H1 (cell line): ENCODE data around the gene TAS2R39. TPM values are rescaled to one million over a fixed set of nuclear protein-coding genes. Genes with fewer than 3 reads are reported as not detected.

Experiments used
- CTCF ChIA-PET: fragments of 300-600 bp; sonication (Branson Sonifier 250); formaldehyde crosslinking; loops from one replicate; lab custom pipeline; 2021; ENCODE audit not compliant: partially characterized antibody; lab: Charles Lee
- POLR2A ChIA-PET: fragments of 300-600 bp; sonication (Branson Sonifier 250); formaldehyde crosslinking; loops from one replicate; lab custom pipeline; 2021; ENCODE audit warnings: inconsistent platforms; ENCODE audit not compliant: partially characterized antibody; lab: Charles Lee
- DNase-seq, 2 experiments: peaks; one replicate each; pipeline versions ENCODE4 v3.0.0 to v3.0.0-alpha.2; 2010 to 2022; ENCODE audit warnings: low spot score in 2 of 2, low read depth in 1 of 2, mixed read lengths in 1 of 2
- FAIRE-seq: peaks from 2 replicates; lab custom pipeline; 2011; peaks lifted over from hg19 to GRCh38; lab: Jason Lieb, UNC
- H2AFZ ChIP-seq: 2 replicates; pipeline ENCODE4 v1.8.1; 2012; ENCODE audit warnings: low read length, inconsistent platforms
- H2AK5ac ChIP-seq: 2 replicates; pipeline ENCODE4 v1.6.1; 2013; ENCODE audit warnings: low read depth, low read length
- H2BK120ac ChIP-seq: replicated peaks from 2 replicates; pipeline ENCODE3; 2013; ENCODE audit warnings: low read depth, low read length, inconsistent platforms
- H2BK12ac ChIP-seq: 2 replicates; pipeline ENCODE4 v1.6.1; 2013; ENCODE audit warnings: low read depth, low read length
- H2BK15ac ChIP-seq: 2 replicates; pipeline ENCODE4 v1.6.1; 2013; ENCODE audit warnings: low read length
- H2BK20ac ChIP-seq: 2 replicates; pipeline ENCODE4 v1.6.1; 2013; ENCODE audit warnings: low read length
- H2BK5ac ChIP-seq: 2 replicates; pipeline ENCODE4 v1.6.1; 2013; ENCODE audit warnings: low read depth, low read length
- H3K14ac ChIP-seq: 2 replicates; pipeline ENCODE4 v1.6.1; 2013; ENCODE audit warnings: inconsistent platforms; ENCODE audit not compliant: insufficient read length
- H3K18ac ChIP-seq: 2 replicates; pipeline ENCODE4 v1.6.1; 2013; ENCODE audit warnings: low read length; ENCODE audit errors: extremely low read depth
- H3K23ac ChIP-seq: 2 replicates; pipeline ENCODE4 v1.6.1; 2013; ENCODE audit warnings: inconsistent platforms; ENCODE audit not compliant: insufficient read length
- H3K23me2 ChIP-seq: 2 replicates; pipeline ENCODE4 v1.6.1; 2013; ENCODE audit warnings: low read depth, low read length
- H3K27ac ChIP-seq: 2 replicates; pipeline ENCODE4 v1.6.1; 2011; ENCODE audit warnings: low read depth, low read length, inconsistent platforms
- H3K27me3 ChIP-seq, 4 experiments: replicated peaks in 1 of 4; 1 replicate in 1 of 4; 2 replicates in 3 of 4; pipeline versions ENCODE4 v1.6.1 to v1.8.1; 2011 to 2013; ENCODE audit warnings: low read length in 3 of 4, mild to moderate bottlenecking in 3 of 4, inconsistent platforms in 2 of 4, mixed read lengths in 2 of 4, moderate library complexity in 1 of 4; ENCODE audit not compliant: control insufficient read depth in 3 of 4, insufficient read depth in 3 of 4; ENCODE audit errors: extremely low read depth in 1 of 4
- H3K36me3 ChIP-seq, 4 experiments: 2 replicates each; pipeline versions ENCODE4 v1.6.1 to v1.8.1; 2011 to 2013; ENCODE audit warnings: mild to moderate bottlenecking in 4 of 4, low read length in 3 of 4, moderate library complexity in 2 of 4, control low read depth in 1 of 4, inconsistent platforms in 1 of 4; ENCODE audit not compliant: insufficient read depth in 4 of 4, control insufficient read depth in 2 of 4
- H3K4ac ChIP-seq: replicated peaks from 2 replicates; pipeline ENCODE3; 2013; ENCODE audit warnings: low read length, low read depth, mixed read lengths, inconsistent platforms; ENCODE audit not compliant: insufficient read length
- H3K4me1 ChIP-seq, 4 experiments: replicated peaks in 1 of 4; 1 replicate in 1 of 4; 2 replicates in 3 of 4; pipeline versions ENCODE4 v1.6.1 to v1.8.1; 2011 to 2013; ENCODE audit warnings: low read length in 3 of 4, inconsistent platforms in 2 of 4, mixed read lengths in 1 of 4; ENCODE audit not compliant: insufficient read depth in 4 of 4, control insufficient read depth in 3 of 4
- H3K4me2 ChIP-seq, 2 experiments: 2 replicates each; pipeline versions ENCODE4 v1.6.1 to v1.8.1; 2011 to 2013; ENCODE audit warnings: low read depth in 2 of 2, low read length in 2 of 2, control low read depth in 1 of 2, inconsistent platforms in 1 of 2, mild to moderate bottlenecking in 1 of 2; ENCODE audit not compliant: insufficient read depth in 1 of 2
- H3K4me3 ChIP-seq, 4 experiments: fragments of 200-600, 300-600 bp in 1 of 4; sonication (generic), shearing (Covaris generic), sonication (Bioruptor Twin) in 1 of 4; 2 replicates each; pipeline versions ENCODE4 v1.5.1 to v1.8.1; 2011 to 2016; ENCODE audit warnings: low read length in 4 of 4, low read depth in 3 of 4, control low read depth in 2 of 4, inconsistent platforms in 2 of 4, mild to moderate bottlenecking in 2 of 4, mixed read lengths in 1 of 4, moderate library complexity in 1 of 4; ENCODE audit not compliant: insufficient read depth in 2 of 4; ENCODE audit errors: extremely low read depth in 1 of 4
- H3K56ac ChIP-seq: replicated peaks from 2 replicates; pipeline ENCODE3; 2013; ENCODE audit warnings: low read depth, mild to moderate bottlenecking, mixed read lengths, low read length, inconsistent platforms; ENCODE audit not compliant: insufficient read length
- H3K79me1 ChIP-seq: 2 replicates; pipeline ENCODE4 v1.6.1; 2013; ENCODE audit warnings: low read depth, low read length, control low read depth
- H3K79me2 ChIP-seq, 2 experiments: 2 replicates each; pipeline versions ENCODE4 v1.6.1 to v1.8.1; 2012 to 2013; ENCODE audit warnings: low read length in 2 of 2, mild to moderate bottlenecking in 2 of 2, inconsistent platforms in 1 of 2; ENCODE audit not compliant: insufficient read depth in 2 of 2, control insufficient read depth in 1 of 2
- H3K9ac ChIP-seq, 4 experiments: replicated peaks in 1 of 4; 1 replicate in 1 of 4; 2 replicates in 3 of 4; pipeline versions ENCODE4 v1.6.1 to v1.8.1; 2011 to 2013; ENCODE audit warnings: low read depth in 3 of 4, low read length in 3 of 4, control low read depth in 2 of 4, mild to moderate bottlenecking in 2 of 4, moderate library complexity in 2 of 4, inconsistent platforms in 1 of 4; ENCODE audit errors: extremely low read depth in 1 of 4
- H3K9me3 ChIP-seq, 2 experiments: 2 replicates each; pipeline versions ENCODE4 v1.6.1 to v1.8.1; 2012 to 2013; ENCODE audit warnings: mild to moderate bottlenecking in 2 of 2, moderate library complexity in 2 of 2, control low read depth in 1 of 2, inconsistent platforms in 1 of 2, low read depth in 1 of 2, low read length in 1 of 2, mixed read lengths in 1 of 2; ENCODE audit not compliant: insufficient read depth in 2 of 2
- H4K20me1 ChIP-seq, 2 experiments: replicated peaks in 1 of 2; 2 replicates each; pipeline versions ENCODE3 to v1.8.1; 2011 to 2013; ENCODE audit warnings: inconsistent platforms in 2 of 2, low read length in 2 of 2, mild to moderate bottlenecking in 1 of 2; ENCODE audit not compliant: insufficient read depth in 2 of 2, control insufficient read depth in 1 of 2
- H4K5ac ChIP-seq: 2 replicates; pipeline ENCODE4 v1.6.1; 2013; ENCODE audit warnings: low read length, low read depth, mixed read lengths, inconsistent platforms; ENCODE audit not compliant: insufficient read length
- H4K8ac ChIP-seq: 2 replicates; pipeline ENCODE4 v1.8.0; 2013; ENCODE audit warnings: mild to moderate bottlenecking, moderate library complexity, low read length, inconsistent platforms; ENCODE audit not compliant: insufficient read depth; ENCODE audit errors: extremely low read depth
- H4K91ac ChIP-seq: replicated peaks from 2 replicates; pipeline ENCODE3; 2013; ENCODE audit warnings: low read length, mixed read lengths, inconsistent platforms; ENCODE audit not compliant: insufficient read length
- EGR1 ChIP-seq: IDR thresholded peaks from 2 replicates; pipeline ENCODE4 v1.6.1; 2011; ENCODE audit warnings: low read depth, low read length, borderline replicate concordance
- JUND ChIP-seq: IDR thresholded peaks from 2 replicates; pipeline ENCODE4 v1.6.1; 2011; ENCODE audit warnings: mild to moderate bottlenecking, improper control_type of control experiment, low read length
- MAFK ChIP-seq: IDR thresholded peaks from 2 replicates; pipeline ENCODE4 v1.6.1; 2012; ENCODE audit warnings: low read depth, mild to moderate bottlenecking, improper control_type of control experiment, low read length
- POLR2AphosphoS5 ChIP-seq: IDR thresholded peaks from 2 replicates; pipeline ENCODE4 v1.6.1; 2011; ENCODE audit warnings: low read depth, low read length
- RNF2 ChIP-seq: fragments of 200-900, 300-1000 bp; sonication (generic); IDR thresholded peaks from 2 replicates; pipeline ENCODE4 v1.7.1; 2016; ENCODE audit warnings: borderline replicate concordance, low read depth, mild to moderate bottlenecking, antibody characterized with exemption, low read length; ENCODE audit not compliant: poor library complexity, severe bottlenecking; ENCODE audit errors: missing control alignments
- TBP ChIP-seq: IDR thresholded peaks from 2 replicates; pipeline ENCODE4 v1.6.1; 2011; ENCODE audit warnings: low read depth, low read length, improper control_type of control experiment
- WGBS, 2 experiments: shearing (Covaris generic) in 1 of 2; methylation state at CpG; one replicate each; pipeline versions ENCODE4 v1.1.6 to v1.1.7; 2013 to 2015; ENCODE audit warnings: low lambda C conversion rate in 2 of 2, mixed read lengths in 2 of 2, inconsistent platforms in 1 of 2, low coverage in 1 of 2, missing lambda C conversion rate in 1 of 2; ENCODE audit not compliant: insufficient replicate concordance in 2 of 2, insufficient coverage in 1 of 2, insufficient read length in 1 of 2; ENCODE audit errors: extremely low coverage in 1 of 2, missing lambda C conversion rate in 1 of 2; 5-methylcytosine and 5-hydroxymethylcytosine counted together
- polyA plus RNA-seq, 7 experiments: library from polyadenylated mRNA; depleted of rRNA in 3 of 7; stranded (reverse) in 5 of 7; unstranded in 2 of 7; fragments of >200 nt in 5 of 7; fragments of 200-250 nt in 2 of 7; gene quantifications; 1 replicate in 5 of 7; 2 replicates in 1 of 7; 4 replicates in 1 of 7; pipeline versions ENCODE4 v1.2.1 to v1.2.3, GENCODE V29; 2011 to 2013; ENCODE audit warnings: missing spikeins in 2 of 7, mixed read lengths in 2 of 7
- total RNA-seq: library from RNA; stranded (reverse); fragmentation: NEBNext Ultra II Directional; extraction: Animal tissue kit (Norgen Biotek cat#: 25700); gene quantifications from 2 replicates; pipeline ENCODE4 v1.2.1, GENCODE V29; 2021
- TF ChIP-seq, protein P1 (sequence below), 3 experiments: IDR thresholded peaks; 1 replicate in 2 of 3; 2 replicates in 1 of 3; pipeline versions ENCODE4 v1.5.1 to v1.6.1; 2011; ENCODE audit warnings: low read length in 3 of 3, mild to moderate bottlenecking in 3 of 3, inconsistent platforms in 2 of 3, low read depth in 1 of 3, moderate library complexity in 1 of 3; ENCODE audit not compliant: insufficient read depth in 1 of 3; ENCODE audit errors: control extremely low read depth in 1 of 3
- TF ChIP-seq, protein P2 (sequence below): IDR thresholded peaks from 2 replicates; pipeline ENCODE4 v1.6.1; 2012; ENCODE audit warnings: low read length, inconsistent platforms

The TAS2R39 gene
- total and polyA plus RNA-seq, 2 of the 8 experiments (the other 6 are each of a cell fraction or from before 2014, with no cell fraction given), result not detected

- H3K79me2 ChIP-seq, result no peaks in the 10 kb centered on the region
- no peak overlapping the region for H3K18ac ChIP-seq
- H3K36me3 ChIP-seq, result no peaks in the 10 kb centered on the region
- ChIA-PET CTCF (interaction anchor here (0.5 to 11.2 kb wide), 6 partner anchors 9 to 351 kb away, joined by 3 to 480 read pairs (median 16); no protein-coding TSS in a partner anchor), POLR2A (interaction anchor here (0.8 kb wide), 1 partner anchor 46 kb away, joined by 3 read pairs; no protein-coding TSS in a partner anchor)
- no peaks in the 10 kb centered on the region for H3K79me1 ChIP-seq
- DNase-seq, result no peak
- WGBS, 2 experiments, result 87% methylated on average over 4 of the region's 4 CpGs; no CpG with 5 or more reads in 1 of the 2 experiments
- no peak overlapping the region for H3K9ac ChIP-seq
- no peak overlapping the region for H3K23ac ChIP-seq
- no peak overlapping the region for H3K4ac ChIP-seq
- no peaks in the 10 kb centered on the region for H3K27me3 ChIP-seq
- H2AK5ac ChIP-seq, result no peak overlapping the region
- no peak for FAIRE-seq
- no peak overlapping the region for H3K4me2 ChIP-seq
- H4K91ac ChIP-seq, result no peak overlapping the region
- H3K27ac ChIP-seq, result no peak overlapping the region
- H3K4me1 ChIP-seq, result no peaks in the 10 kb centered on the region
- H3K4me3 ChIP-seq, result no peak overlapping the region
- H2BK120ac ChIP-seq, result no peak overlapping the region
- H4K8ac ChIP-seq, result no peak overlapping the region
- H4K5ac ChIP-seq, result no peak overlapping the region
- no peak overlapping the region for H2AFZ ChIP-seq
- H3K9me3 ChIP-seq, result no peaks in the 10 kb centered on the region
- H2BK20ac ChIP-seq, result no peak overlapping the region
- no peak for TF ChIP-seq EGR1
- TF ChIP-seq, protein P1, sequence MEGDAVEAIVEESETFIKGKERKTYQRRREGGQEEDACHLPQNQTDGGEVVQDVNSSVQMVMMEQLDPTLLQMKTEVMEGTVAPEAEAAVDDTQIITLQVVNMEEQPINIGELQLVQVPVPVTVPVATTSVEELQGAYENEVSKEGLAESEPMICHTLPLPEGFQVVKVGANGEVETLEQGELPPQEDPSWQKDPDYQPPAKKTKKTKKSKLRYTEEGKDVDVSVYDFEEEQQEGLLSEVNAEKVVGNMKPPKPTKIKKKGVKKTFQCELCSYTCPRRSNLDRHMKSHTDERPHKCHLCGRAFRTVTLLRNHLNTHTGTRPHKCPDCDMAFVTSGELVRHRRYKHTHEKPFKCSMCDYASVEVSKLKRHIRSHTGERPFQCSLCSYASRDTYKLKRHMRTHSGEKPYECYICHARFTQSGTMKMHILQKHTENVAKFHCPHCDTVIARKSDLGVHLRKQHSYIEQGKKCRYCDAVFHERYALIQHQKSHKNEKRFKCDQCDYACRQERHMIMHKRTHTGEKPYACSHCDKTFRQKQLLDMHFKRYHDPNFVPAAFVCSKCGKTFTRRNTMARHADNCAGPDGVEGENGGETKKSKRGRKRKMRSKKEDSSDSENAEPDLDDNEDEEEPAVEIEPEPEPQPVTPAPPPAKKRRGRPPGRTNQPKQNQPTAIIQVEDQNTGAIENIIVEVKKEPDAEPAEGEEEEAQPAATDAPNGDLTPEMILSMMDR (IDR thresholded peaks at IDR 0.05; ENCODE audit: control extremely low read depth in 1 of 3, insufficient read depth in 1 of 3, low read depth in 1 of 3, low read length in 3 of 3), result no peak
- no peak for TF ChIP-seq POLR2AphosphoS5
- TF ChIP-seq TBP, result no peak
- no peak for TF ChIP-seq MAFK
- no peak for TF ChIP-seq RNF2
- TF ChIP-seq, protein P2, sequence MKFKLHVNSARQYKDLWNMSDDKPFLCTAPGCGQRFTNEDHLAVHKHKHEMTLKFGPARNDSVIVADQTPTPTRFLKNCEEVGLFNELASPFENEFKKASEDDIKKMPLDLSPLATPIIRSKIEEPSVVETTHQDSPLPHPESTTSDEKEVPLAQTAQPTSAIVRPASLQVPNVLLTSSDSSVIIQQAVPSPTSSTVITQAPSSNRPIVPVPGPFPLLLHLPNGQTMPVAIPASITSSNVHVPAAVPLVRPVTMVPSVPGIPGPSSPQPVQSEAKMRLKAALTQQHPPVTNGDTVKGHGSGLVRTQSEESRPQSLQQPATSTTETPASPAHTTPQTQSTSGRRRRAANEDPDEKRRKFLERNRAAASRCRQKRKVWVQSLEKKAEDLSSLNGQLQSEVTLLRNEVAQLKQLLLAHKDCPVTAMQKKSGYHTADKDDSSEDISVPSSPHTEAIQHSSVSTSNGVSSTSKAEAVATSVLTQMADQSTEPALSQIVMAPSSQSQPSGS, result no peak
- no peak for TF ChIP-seq JUND
- H3K14ac ChIP-seq, result no peak overlapping the region
- no peak overlapping the region for H2BK15ac ChIP-seq
- no peak overlapping the region for H3K56ac ChIP-seq
- H2BK12ac ChIP-seq, result no peak overlapping the region
- H3K23me2 ChIP-seq, result peaks cover 1% of the 10 kb centered on the region; the same call in 1 of the 2 replicates
- H2BK5ac ChIP-seq, result no peak overlapping the region
- no peaks in the 10 kb centered on the region for H4K20me1 ChIP-seq
Observed at GRCh38 chr7:143223784-143224183, 40.6 kb downstream of the TAS2R39 start.
